Nephron progenitor cell (in vitro differentiated cells): ENCODE measurements around the gene CMSS1.

Experiments used
- DNase-seq: peaks from one replicate; pipeline ENCODE4 v3.0.0; 2021
- H3K27ac Mint-ChIP-seq: 2 replicates; pipeline ENCODE4 v1.8.0; 2021; ENCODE audit warnings: mild to moderate bottlenecking, moderate library complexity, mixed read lengths
- H3K27me3 Mint-ChIP-seq: 2 replicates; pipeline ENCODE4 v1.8.0; 2021; ENCODE audit warnings: mild to moderate bottlenecking, low read depth, mixed read lengths; ENCODE audit not compliant: poor library complexity
- H3K36me3 Mint-ChIP-seq: 2 replicates; pipeline ENCODE4 v1.8.0; 2021; ENCODE audit warnings: low read depth, mixed read lengths
- H3K4me1 Mint-ChIP-seq: 2 replicates; pipeline ENCODE4 v1.8.0; 2021; ENCODE audit warnings: mixed read lengths
- H3K4me3 Mint-ChIP-seq: 2 replicates; pipeline ENCODE4 v1.8.0; 2021; ENCODE audit warnings: mild to moderate bottlenecking, moderate library complexity, mixed read lengths
- H3K9me3 Mint-ChIP-seq: 2 replicates; pipeline ENCODE4 v1.8.0; 2021; ENCODE audit warnings: mild to moderate bottlenecking, moderate library complexity, mixed read lengths
- CTCF ChIP-seq: fragments of 200-600 bp; sonication (generic); IDR thresholded peaks from 2 replicates; pipeline ENCODE4 v1.5.0; 2021; ENCODE audit warnings: antibody characterized with exemption

Gene CMSS1

GRCh38 chr3:100113723-100114412 is 296.2 kb downstream of the CMSS1 start:
- H3K27ac Mint-ChIP-seq: no peak overlapping the region
- no peak overlapping the region for H3K4me3 Mint-ChIP-seq
- DNase-seq: no peak
- H3K9me3 Mint-ChIP-seq: peaks cover 12% of the 10 kb centered on the region
- no peaks in the 10 kb centered on the region for H3K27me3 Mint-ChIP-seq
- H3K36me3 Mint-ChIP-seq: peaks cover 20% of the 10 kb centered on the region
- no peak for TF ChIP-seq CTCF
- H3K4me1 Mint-ChIP-seq: no peaks in the 10 kb centered on the region

DNA sequence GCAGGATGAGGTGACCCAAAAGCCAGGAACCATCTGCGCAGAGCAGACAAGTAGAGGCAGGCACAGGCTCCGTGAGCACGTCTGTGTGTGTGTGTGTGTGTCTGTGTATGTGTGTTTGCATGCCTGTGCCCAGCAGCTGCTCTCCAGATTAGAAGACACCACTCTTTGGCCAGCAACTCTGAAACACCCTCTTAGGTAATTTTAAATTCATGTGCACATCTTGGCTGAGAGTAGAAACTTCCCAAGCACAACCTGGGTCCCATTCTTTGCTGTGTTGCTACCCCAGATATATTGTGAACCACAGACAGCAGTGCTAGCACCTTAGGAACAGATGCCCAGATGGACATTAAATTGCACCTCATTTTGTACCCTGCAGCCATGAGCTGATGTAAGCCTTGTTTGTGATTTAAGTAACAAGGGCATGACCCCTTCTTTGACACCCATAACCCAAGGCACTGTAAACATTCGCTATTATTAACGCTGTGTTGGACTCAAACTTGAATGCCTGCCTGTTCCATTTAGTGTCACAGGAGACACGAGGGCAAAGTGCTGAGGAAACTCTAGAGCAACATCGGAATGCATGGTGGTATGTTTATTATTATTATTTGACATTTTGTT is 296.9 kb downstream of the CMSS1 start, which contains the start of gene FILIP1L:
Gene FILIP1L, minus strand, starts transcription at position 89 of the 618 bp plus-strand sequence.
- Mint-ChIP-seq H3K36me3 (peaks cover 20% of the 10 kb centered on the region), H3K27ac (no peak within 1 kb of the TSS), H3K4me1 (no peaks in the 10 kb centered on the region), H3K9me3 (peaks cover 12% of the 10 kb centered on the region), H3K27me3 (no peaks in the 10 kb centered on the region), H3K4me3 (no peak within 1 kb of the TSS)
- no peak for TF ChIP-seq CTCF
- DNase-seq: no peak

- H3K4me1 Mint-ChIP-seq: no peaks in the 10 kb centered on the region
- TF ChIP-seq CTCF: no peak
Observed at GRCh38 chr3:100117093-100117492, 299.4 kb downstream of the CMSS1 start.

DNA sequence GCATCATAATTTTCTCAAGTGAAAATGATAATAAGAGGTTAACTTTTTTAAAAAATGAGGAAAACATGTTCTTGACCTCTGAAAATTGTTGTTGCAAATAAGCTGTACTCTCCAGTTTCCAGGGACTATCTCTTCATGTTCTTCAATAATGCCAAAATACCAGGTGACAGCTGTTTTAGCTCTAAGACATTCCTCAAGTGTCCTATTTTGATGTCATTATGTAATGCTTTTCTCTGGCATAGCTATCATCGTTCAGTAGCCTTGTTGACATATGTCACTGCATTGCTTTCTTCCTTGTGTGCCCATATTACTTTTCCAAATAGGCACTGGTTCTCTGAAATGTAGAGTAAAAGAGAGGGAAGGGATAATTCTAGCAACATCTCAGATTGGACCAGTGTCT is 302.4 kb downstream of the CMSS1 start:
- TF ChIP-seq CTCF: no peak
- Mint-ChIP-seq H3K4me3 (no peak overlapping the region), H3K4me1 (peaks cover 17% of the 10 kb centered on the region), H3K27ac (no peak overlapping the region), H3K9me3 (peaks cover 12% of the 10 kb centered on the region), H3K36me3 (peaks cover 20% of the 10 kb centered on the region), H3K27me3 (no peaks in the 10 kb centered on the region)
- no peak for DNase-seq

More at GRCh38 chr3:100117093-100117492, 299.4 kb downstream of the CMSS1 start:
- Mint-ChIP-seq H3K36me3 (peaks cover 20% of the 10 kb centered on the region), H3K9me3 (peaks cover 12% of the 10 kb centered on the region), H3K27me3 (no peaks in the 10 kb centered on the region), H3K4me3 (no peak overlapping the region), H3K27ac (no peak overlapping the region)
- no peak for DNase-seq

GRCh38 chr3:100120693-100121092 is 303.0 kb downstream of the CMSS1 start:
- TF ChIP-seq CTCF: no peak
- no peak overlapping the region for H3K4me3 Mint-ChIP-seq
- no peak for DNase-seq
- peaks cover 24% of the 10 kb centered on the region for H3K4me1 Mint-ChIP-seq
- no peaks in the 10 kb centered on the region for H3K27me3 Mint-ChIP-seq
- peaks cover 12% of the 10 kb centered on the region for H3K9me3 Mint-ChIP-seq
- no peak overlapping the region for H3K27ac Mint-ChIP-seq
- peaks cover 16% of the 10 kb centered on the region for H3K36me3 Mint-ChIP-seq

DNA sequence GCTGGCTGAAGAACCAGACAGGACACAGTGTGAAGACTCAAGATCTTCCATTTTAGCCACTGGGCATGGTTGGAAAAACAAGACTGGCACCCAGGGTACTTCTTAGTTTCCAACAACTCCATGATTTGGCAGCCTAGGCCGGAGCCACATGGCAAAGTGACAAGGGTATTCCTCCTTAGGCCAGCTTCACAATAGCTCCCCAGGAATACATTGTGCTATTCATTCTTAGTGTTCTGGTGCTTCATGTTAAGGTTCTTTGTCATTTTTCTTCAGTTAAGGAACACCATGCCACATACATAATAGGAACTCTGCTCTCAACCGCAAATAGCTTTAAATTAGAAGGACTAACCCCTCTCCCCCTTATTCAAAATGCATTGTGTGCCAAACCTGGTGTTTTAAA is 304.7 kb downstream of the CMSS1 start:
- Mint-ChIP-seq H3K27me3 (no peaks in the 10 kb centered on the region), H3K9me3 (peaks cover 1% of the 10 kb centered on the region), H3K4me1 (peaks cover 24% of the 10 kb centered on the region), H3K36me3 (peaks cover 2% of the 10 kb centered on the region), H3K4me3 (no peak overlapping the region), H3K27ac (no peak overlapping the region)
- DNase-seq: no peak
- no peak for TF ChIP-seq CTCF
